HepG2 (cell line): ENCODE data around the gene SLC51B. TPM values are rescaled to one million over a fixed set of nuclear protein-coding genes. Genes with fewer than 3 reads are reported as not detected.

Source experiments
- ARID5B ChIP-seq: IDR thresholded peaks from 2 replicates; pipeline ENCODE4 v1.4.0; 2020; ENCODE audit warnings: mild to moderate bottlenecking, missing genetic modification reagents
- FOSL2 ChIP-seq: sonication (generic); formaldehyde crosslinking; IDR thresholded peaks from 2 replicates; pipeline ENCODE4 v1.4.0; 2020; ENCODE audit warnings: missing genetic modification reagents
- GABPB1 ChIP-seq: IDR thresholded peaks from 2 replicates; pipeline ENCODE4 v1.6.1; 2016; ENCODE audit warnings: mild to moderate bottlenecking, missing genetic modification reagents, moderate library complexity, missing compliant biosample characterization
- PAX8 ChIP-seq: sonication (generic); formaldehyde crosslinking; IDR thresholded peaks from 2 replicates; pipeline ENCODE4 v1.8.0; 2022; ENCODE audit warnings: mild to moderate bottlenecking, missing genetic modification reagents, borderline replicate concordance
- REPIN1 ChIP-seq: sonication (generic); formaldehyde crosslinking; IDR thresholded peaks from 2 replicates; pipeline ENCODE4 v1.8.0; 2022; ENCODE audit warnings: missing genetic modification reagents, low read depth, mild to moderate bottlenecking, borderline replicate concordance
- SIX1 ChIP-seq: sonication (generic); formaldehyde crosslinking; IDR thresholded peaks from 2 replicates; pipeline ENCODE4 v1.4.0; 2020; ENCODE audit warnings: missing genetic modification reagents, borderline replicate concordance
- SYNCRIP ChIP-seq: fragments of 200-400 bp; formaldehyde crosslinking; IDR thresholded peaks from 2 replicates; pipeline ENCODE4 v1.6.1; 2018; ENCODE audit warnings: mild to moderate bottlenecking, low read depth, low read length; ENCODE audit not compliant: insufficient read depth
- UBTF ChIP-seq: sonication (generic); formaldehyde crosslinking; IDR thresholded peaks from 2 replicates; pipeline ENCODE4 v1.4.0; 2020; ENCODE audit warnings: mild to moderate bottlenecking, missing genetic modification reagents
- ZNF318 ChIP-seq: sonication (generic); formaldehyde crosslinking; IDR thresholded peaks from 2 replicates; pipeline ENCODE4 v1.4.0; 2020; ENCODE audit warnings: mild to moderate bottlenecking, missing genetic modification reagents
- ZNF510 ChIP-seq: sonication (generic); formaldehyde crosslinking; IDR thresholded peaks from 2 replicates; pipeline ENCODE4 v1.4.0; 2020; ENCODE audit warnings: low read depth, mild to moderate bottlenecking, missing genetic modification reagents
- ZNF550 ChIP-seq: sonication (generic); formaldehyde crosslinking; IDR thresholded peaks from 2 replicates; pipeline ENCODE4 v1.4.0; 2020; ENCODE audit warnings: mild to moderate bottlenecking, missing genetic modification reagents, borderline replicate concordance
- ZNF678 ChIP-seq: sonication (generic); formaldehyde crosslinking; IDR thresholded peaks from 2 replicates; pipeline ENCODE4 v1.4.0; 2020; ENCODE audit warnings: mild to moderate bottlenecking, missing genetic modification reagents
- polyA plus RNA-seq, 8 experiments: library from polyadenylated mRNA; depleted of rRNA in 3 of 8; stranded (reverse) in 7 of 8; unstranded in 1 of 8; fragments of >200 nt; fragmentation: Illumina TruSeq in 4 of 8; extraction: Trizol in 4 of 8; gene quantifications; 2 replicates each; pipeline versions ENCODE4 v1.2.1 to v1.2.3, GENCODE V29; 2011 to 2016; ENCODE audit warnings: low read depth in 4 of 8, missing spikeins in 1 of 8, mixed read lengths in 1 of 8; ENCODE audit not compliant: insufficient read depth in 1 of 8
- total RNA-seq, 5 experiments: library from RNA; depleted of rRNA; stranded (reverse); fragments of >200 nt; fragmentation: Illumina TruSeq; extraction: Trizol; gene quantifications; 2 replicates each; pipeline ENCODE4 v1.2.3, GENCODE V29; 2016; ENCODE audit warnings: low read depth in 1 of 5

The SLC51B gene
- total and polyA plus RNA-seq, 2 of the 13 experiments (the other 11 are each of a cell fraction or from before 2014, with no cell fraction given): 14.9 to 17.1 TPM

GRCh38 chr15:65028921-65029735, 16.1 kb upstream of the SLC51B start, which contains the start of gene MTFMT (continued):
- TF ChIP-seq ARID5B (peak; percentile 19; the same call in 1 of the 2 replicates), ZNF678 (CRISPR knock-in tag) (0 out of 2 replicates have a peak, but pooled peaks have one; percentile 26), FOSL2 (no peak), ZNF550 (CRISPR knock-in tag) (peak; percentile 78; the same call in 1 of the 2 replicates), GABPB1 (peak; percentile 62; the same call in 1 of the 2 replicates), ZNF510 (CRISPR knock-in tag) (no peak), SIX1 (no peak), SYNCRIP (no peak), PAX8 (peak; percentile 41; the same call in 1 of the 2 replicates), ZNF318 (CRISPR knock-in tag) (no peak), UBTF (CRISPR knock-in tag) (peak; percentile 80), REPIN1 (CRISPR knock-in tag) (0 out of 2 replicates have a peak, but pooled peaks have one; percentile 40)
